GM10248 (cell line): ENCODE measurements around the gene ORM1.

ENCODE experiments used
- CTCF ChIA-PET: fragments of 300-600 bp; sonication (Branson Sonifier 250); formaldehyde crosslinking; extraction: SDS; loops from one replicate; lab custom pipeline; 2021; ENCODE audit warnings: antibody characterized with exemption; lab: Yijun Ruan, JAX
- POLR2A ChIA-PET: fragments of 350-650 bp; sonication (Branson Sonifier 250); formaldehyde crosslinking; extraction: SDS; loops from one replicate; lab custom pipeline; 2020; ENCODE audit warnings: antibody characterized with exemption; lab: Yijun Ruan, JAX
- DNase-seq: peaks from one replicate; pipeline ENCODE4 v3.0.0; 2012; ENCODE audit errors: extremely low spot score
- CTCF ChIP-seq: IDR thresholded peaks from 2 replicates; pipeline ENCODE4 v1.5.1; 2012; ENCODE audit warnings: mild to moderate bottlenecking, low read depth; ENCODE audit errors: extremely low read depth, missing control alignments, control extremely low read depth

The ORM1 gene

GRCh38 chr9:114370968-114371320, 48.0 kb downstream of the ORM1 start:
- POLR2A ChIA-PET = interaction anchor here (0.6 kb wide), 1 partner anchor 718 kb away, joined by 3 read pairs; no protein-coding TSS in a partner anchor
- no peak for DNase-seq
- CTCF ChIA-PET = interaction anchor here (2.0 to 9.0 kb wide), 3 partner anchors 9 to 32 kb away, joined by 5 to 100 read pairs (median 8); partner anchors contain the start of gene AKNA
- TF ChIP-seq CTCF = no peak

GRCh38 chr9:114371343-114371944, 48.5 kb downstream of the ORM1 start:
- no peak for TF ChIP-seq CTCF
- no peak for DNase-seq
- CTCF ChIA-PET = interaction anchor here (2.0 to 9.0 kb wide), 3 partner anchors 8 to 33 kb away, joined by 5 to 100 read pairs (median 8); partner anchors contain the start of gene AKNA
- POLR2A ChIA-PET = no interaction called here

- no peak for DNase-seq
- no peak for TF ChIP-seq CTCF
- ChIA-PET POLR2A (interaction anchor here (1.5 kb wide), 1 partner anchor 13 kb away, joined by 7 read pairs; no protein-coding TSS in a partner anchor), CTCF (interaction anchor here (1.8 to 9.0 kb wide), 3 partner anchors 14 to 34 kb away, joined by 6 to 100 read pairs (median 8); partner anchors contain the start of gene AKNA)
These were observed 49.3 kb downstream of the ORM1 start for GRCh38 chr9:114371973-114372917.

GRCh38 chr9:114372921-114373448, 50.1 kb downstream of the ORM1 start:
- ChIA-PET CTCF (interaction anchor here (1.3 to 9.0 kb wide), 4 partner anchors 11 to 34 kb away, joined by 3 to 100 read pairs (median 7); partner anchors contain the start of gene AKNA), POLR2A (interaction anchor here (1.5 kb wide), 1 partner anchor 13 kb away, joined by 7 read pairs; no protein-coding TSS in a partner anchor)
- no peak for TF ChIP-seq CTCF
- peak; percentile 85 for DNase-seq

GRCh38 chr9:114373960-114374730, 51.2 kb downstream of the ORM1 start:
- ChIA-PET CTCF (interaction anchor here (1.3 to 9.0 kb wide), 3 partner anchors 12 to 32 kb away, joined by 3 to 100 read pairs (median 6); partner anchors contain the start of gene AKNA), POLR2A (interaction anchor here (0.5 to 1.5 kb wide), 2 partner anchors 11 to 555 kb away, joined by 6 to 7 read pairs; no protein-coding TSS in a partner anchor)
- TF ChIP-seq CTCF = no peak
- no peak for DNase-seq

- ChIA-PET CTCF (interaction anchor here (9.0 kb wide), 1 partner anchor 11 kb away, joined by 100 read pairs; the partner anchor contains the start of gene AKNA), POLR2A (no interaction called here)
- no peak for DNase-seq
- no peak for TF ChIP-seq CTCF
These were observed 52.0 kb downstream of the ORM1 start for GRCh38 chr9:114374936-114375335.
